Motor neuron (in vitro differentiated cells): ENCODE data around the gene PLIN4. TPM values are rescaled to one million over a fixed set of nuclear protein-coding genes. Genes with fewer than 3 reads are reported as not detected.

ENCODE experiments used
- ATAC-seq, 8 experiments: fragments of 200-7000 bp; cut with Tn5 transposase; replicated peaks in 6 of 8; 2 replicates each; pipeline ENCODE4 v1.8.0; 2021; ENCODE audit warnings: mild to moderate bottlenecking in 8 of 8, moderate library complexity in 8 of 8
- H3K27ac ChIP-seq, 2 donors: fragments of 250-450 bp; sonication (Bioruptor Pico); 2 replicates each; pipeline ENCODE4 v1.9.0; 2021; ENCODE audit warnings: antibody characterized with exemption in 2 of 2, mild to moderate bottlenecking in 2 of 2, moderate library complexity in 1 of 2
- H3K4me1 ChIP-seq, 2 donors: fragments of 250-450 bp; sonication (Bioruptor Pico); replicated peaks in 1 of 2; 2 replicates each; pipeline ENCODE4 v1.6.1; 2021; ENCODE audit warnings: antibody characterized with exemption in 2 of 2, mild to moderate bottlenecking in 2 of 2, moderate library complexity in 1 of 2
- H3K4me3 ChIP-seq, 5 donors: fragments of 250-450 bp; sonication (Bioruptor Pico); 2 replicates each; pipeline ENCODE4 v1.9.0; 2021; ENCODE audit warnings: antibody characterized with exemption in 5 of 5, mild to moderate bottlenecking in 5 of 5, moderate library complexity in 4 of 5
- WGBS, 10 experiments: fragments of 450-650 bp; shearing (Covaris generic); methylation state at CpG; one replicate each; pipeline ENCODE4 v1.0.0; 2022; 5-methylcytosine and 5-hydroxymethylcytosine counted together
- in situ Hi-C, 9 experiments: fragments of 400-800 bp; cut with MboI; loops; one replicate each; pipeline ENCODE4 v1.15.0; 2021; ENCODE audit warnings: low sequenced_read_pairs in 9 of 9, low pct_unique_long_range_greater_than_20kb in 2 of 9; ENCODE audit not compliant: unreplicated experiment in 9 of 9
- total RNA-seq, 8 experiments: library from RNA; unstranded; fragments of 300-600 nt; gene quantifications; 2 replicates each; pipeline versions ENCODE4 v1.2.3 to v1.2.4, GENCODE V29; 2022

PLIN4 gene
- total RNA-seq, 8 experiments from 2014 or later = 0.11 to 1.1 (median 0.50) TPM

DNA sequence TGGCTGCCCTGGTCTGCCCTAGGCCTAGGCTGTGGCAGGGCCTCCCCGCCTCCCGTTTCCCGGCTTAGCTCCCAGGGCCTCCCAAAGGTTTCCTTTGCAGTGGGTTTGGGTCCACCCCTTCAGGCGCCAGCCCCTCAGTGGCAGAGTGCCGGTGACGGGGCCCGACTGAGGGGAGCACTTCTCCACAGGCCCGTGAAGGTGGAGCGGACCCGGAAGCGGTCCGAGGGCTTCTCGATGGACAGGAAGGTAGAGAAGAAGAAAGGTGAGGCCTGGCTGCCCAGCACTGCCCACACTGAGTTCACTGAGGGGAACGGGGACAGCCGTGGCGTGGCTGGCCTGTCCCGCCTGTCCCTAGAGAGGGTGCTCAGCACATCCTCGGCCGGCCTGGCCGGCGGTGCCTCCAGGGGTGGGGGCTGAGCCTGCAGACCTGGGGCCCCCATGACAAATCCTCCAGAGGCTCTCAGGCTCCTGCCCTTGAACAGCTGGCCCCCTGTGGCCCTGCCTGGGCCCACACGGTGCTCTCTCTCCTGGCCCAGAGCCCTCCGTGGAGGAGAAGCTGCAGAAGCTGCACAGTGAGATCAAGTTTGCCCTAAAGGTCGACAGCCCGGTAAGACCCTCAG lies 20.4 kb downstream of the PLIN4 start:
- Histone ChIP-seq H3K4me3 (no peak overlapping the region), H3K4me1 (no peaks in the 10 kb centered on the region), H3K27ac (no peak overlapping the region)
- WGBS, 10 experiments = 87 to 97% methylated on average over 4 to 9 of the region's 25 CpGs; no CpG with 5 or more reads in 8 of the 10 experiments
- in situ Hi-C loops = no loop called here
- no peak for ATAC-seq

DNA sequence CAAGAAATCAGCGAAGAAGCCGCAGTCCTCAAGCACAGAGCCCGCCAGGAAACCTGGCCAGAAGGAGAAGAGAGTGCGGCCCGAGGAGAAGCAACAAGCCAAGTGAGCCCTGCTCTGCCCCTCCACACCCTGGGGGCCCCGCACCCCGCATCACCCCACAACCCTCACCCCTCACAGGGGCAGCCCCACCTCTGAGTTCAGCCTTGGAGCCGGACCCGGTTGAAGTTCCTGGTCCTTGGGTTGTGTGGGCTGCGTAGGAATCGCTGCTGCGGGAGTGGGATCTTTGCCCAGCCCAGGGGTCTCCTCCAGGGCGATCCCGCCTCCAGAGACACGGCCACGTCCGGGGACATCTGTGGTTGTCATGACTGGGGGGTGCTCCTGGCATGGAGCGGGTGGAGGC lies 22.0 kb downstream of the PLIN4 start:
- ATAC-seq = peak in 1 of 8 experiments; percentile 5
- in situ Hi-C loops = no loop called here
- WGBS, 10 experiments = 80 to 100% methylated on average over 1 to 2 of the region's 18 CpGs; no CpG with 5 or more reads in 8 of the 10 experiments
- no peak overlapping the region for H3K27ac ChIP-seq
- H3K4me3 ChIP-seq = no peak overlapping the region
- H3K4me1 ChIP-seq = no peaks in the 10 kb centered on the region

DNA sequence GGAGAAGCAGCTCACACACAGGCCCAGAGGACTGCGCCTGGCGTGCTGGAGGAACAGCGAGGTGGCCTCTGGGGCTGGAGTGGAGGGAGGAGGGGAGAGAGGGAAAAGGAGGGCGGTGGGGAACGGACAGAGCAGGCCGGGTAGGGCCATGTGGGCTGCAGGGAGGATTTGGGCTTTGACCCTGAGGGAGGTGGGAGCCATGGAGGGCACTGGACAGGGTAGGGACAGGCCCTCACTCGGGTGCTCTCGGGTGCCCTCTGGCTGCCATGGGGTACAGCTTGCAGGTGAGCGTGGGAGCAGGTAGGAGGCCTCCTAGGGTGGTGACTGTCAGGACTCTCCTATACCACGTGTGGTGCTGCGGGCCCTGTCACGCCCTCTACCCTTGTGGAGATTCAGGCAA lies 22.8 kb downstream of the PLIN4 start:
- H3K4me3 ChIP-seq = no peak overlapping the region
- in situ Hi-C loops = no loop called here
- H3K4me1 ChIP-seq = no peaks in the 10 kb centered on the region
- H3K27ac ChIP-seq = no peak overlapping the region
- ATAC-seq = peak in 5 of 8 experiments; percentile 14 to 36 (median 29)
- WGBS, 10 experiments = no CpG with 5 or more reads among the region's 12 CpGs

DNA sequence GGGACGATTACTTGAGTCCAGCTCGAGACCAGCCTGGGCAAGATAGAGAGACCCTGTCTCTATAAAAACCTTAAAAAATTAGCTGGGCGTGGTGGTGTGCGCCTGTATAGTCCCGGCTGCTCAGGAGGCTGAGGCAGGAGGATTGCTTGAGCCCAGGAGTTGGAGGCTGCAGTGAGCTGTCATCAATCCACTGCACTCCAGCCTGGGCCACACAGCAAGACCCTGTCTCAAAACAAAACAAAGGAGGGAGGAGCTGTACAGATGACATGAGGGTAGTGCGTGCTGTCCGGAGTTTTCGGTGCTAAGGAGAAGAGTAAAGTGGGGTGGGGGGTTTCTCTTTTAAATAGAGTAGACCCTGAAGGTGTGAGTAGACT lies 23.6 kb downstream of the PLIN4 start:
- WGBS, 10 experiments = 90 to 100% (median 98%) methylated on average over 1 to 5 of the region's 8 CpGs; no CpG with 5 or more reads in 6 of the 10 experiments
- in situ Hi-C loops = no loop called here
- no peak for ATAC-seq
- Histone ChIP-seq H3K27ac (no peak overlapping the region), H3K4me1 (no peaks in the 10 kb centered on the region), H3K4me3 (no peak overlapping the region)

DNA sequence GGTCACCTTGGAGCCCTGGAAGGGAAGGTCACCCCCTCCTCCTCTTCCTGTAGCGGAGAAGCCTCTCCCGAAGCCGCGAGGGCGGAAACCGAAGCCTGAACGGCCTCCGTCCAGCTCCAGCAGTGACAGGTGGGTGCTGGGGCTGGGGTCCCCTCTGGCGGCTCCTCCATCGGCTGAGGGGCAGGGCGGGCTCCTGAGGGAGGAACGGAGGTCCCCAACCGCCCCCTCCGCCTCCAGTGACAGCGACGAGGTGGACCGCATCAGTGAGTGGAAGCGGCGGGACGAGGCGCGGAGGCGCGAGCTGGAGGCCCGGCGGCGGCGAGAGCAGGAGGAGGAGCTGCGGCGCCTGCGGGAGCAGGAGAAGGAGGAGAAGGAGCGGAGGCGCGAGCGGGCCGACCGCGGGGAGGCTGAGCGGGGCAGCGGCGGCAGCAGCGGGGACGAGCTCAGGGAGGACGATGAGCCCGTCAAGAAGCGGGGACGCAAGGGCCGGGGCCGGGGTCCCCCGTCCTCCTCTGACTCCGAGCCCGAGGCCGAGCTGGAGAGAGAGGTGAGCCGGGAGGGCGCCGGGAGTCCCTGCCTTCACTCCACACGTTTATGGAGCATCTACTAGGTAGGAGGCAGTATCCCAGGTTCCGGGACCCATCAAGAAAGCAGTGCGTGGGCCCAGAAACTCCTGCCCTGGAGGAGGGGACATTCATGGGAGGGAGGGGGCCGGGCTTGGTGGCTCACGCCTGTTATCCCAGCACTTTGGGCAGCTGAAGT lies 24.2 kb downstream of the PLIN4 start:
- no peak overlapping the region for H3K4me3 ChIP-seq
- no peak overlapping the region for H3K27ac ChIP-seq
- no peaks in the 10 kb centered on the region for H3K4me1 ChIP-seq
- ATAC-seq = no peak
- in situ Hi-C loops = no loop called here
- 90 to 99% (median 94%) methylated on average over 6 to 24 of the region's 61 CpGs; no CpG with 5 or more reads in 6 of the 10 experiments for WGBS, 10 experiments

DNA sequence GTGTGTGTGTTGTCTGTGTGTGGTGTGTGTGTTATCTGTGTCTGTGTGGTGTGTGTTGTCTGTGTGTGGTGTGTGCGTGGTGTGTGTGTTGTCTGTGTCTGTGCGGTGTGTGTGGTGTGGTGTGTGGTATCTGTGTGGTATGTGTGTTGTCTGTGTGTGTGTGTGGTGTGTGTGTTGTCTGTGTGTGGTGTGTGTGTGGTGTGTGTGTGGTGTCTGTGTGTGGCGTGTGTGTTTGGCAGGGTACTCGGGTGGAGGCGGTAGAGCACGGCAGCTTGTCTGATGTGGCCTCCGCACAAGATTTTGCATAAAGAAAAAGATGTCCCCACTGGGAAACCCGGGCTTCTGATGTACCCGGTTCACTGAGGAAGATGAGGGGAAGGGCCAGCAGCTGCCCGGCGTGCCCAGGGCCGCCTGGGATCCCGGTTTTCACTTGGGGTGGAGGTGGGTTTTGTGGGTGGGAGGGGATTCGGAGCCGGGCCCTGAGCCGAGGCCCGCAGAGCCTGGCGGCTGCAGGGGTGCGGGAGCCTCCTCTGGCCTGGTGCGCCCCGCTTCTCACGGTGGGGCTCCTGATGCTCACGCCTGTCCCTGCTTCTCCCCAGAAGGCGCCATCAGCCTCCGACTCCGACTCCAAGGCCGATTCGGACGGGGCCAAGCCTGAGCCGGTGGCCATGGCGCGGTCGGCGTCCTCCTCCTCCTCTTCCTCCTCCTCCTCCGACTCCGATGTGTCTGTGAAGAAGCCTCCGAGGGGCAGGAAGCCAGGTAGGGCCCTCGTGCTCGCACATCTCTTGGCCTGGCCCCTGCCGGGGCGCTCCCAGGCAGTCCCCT lies 25.0 kb downstream of the PLIN4 start:
- WGBS, 10 experiments = 95 to 100% (median 100%) methylated on average over 1 to 9 of the region's 41 CpGs; no CpG with 5 or more reads in 5 of the 10 experiments
- Histone ChIP-seq H3K4me3 (no peak overlapping the region), H3K4me1 (no peaks in the 10 kb centered on the region), H3K27ac (no peak overlapping the region)
- no peak for ATAC-seq
- in situ Hi-C loops = no loop called here

DNA sequence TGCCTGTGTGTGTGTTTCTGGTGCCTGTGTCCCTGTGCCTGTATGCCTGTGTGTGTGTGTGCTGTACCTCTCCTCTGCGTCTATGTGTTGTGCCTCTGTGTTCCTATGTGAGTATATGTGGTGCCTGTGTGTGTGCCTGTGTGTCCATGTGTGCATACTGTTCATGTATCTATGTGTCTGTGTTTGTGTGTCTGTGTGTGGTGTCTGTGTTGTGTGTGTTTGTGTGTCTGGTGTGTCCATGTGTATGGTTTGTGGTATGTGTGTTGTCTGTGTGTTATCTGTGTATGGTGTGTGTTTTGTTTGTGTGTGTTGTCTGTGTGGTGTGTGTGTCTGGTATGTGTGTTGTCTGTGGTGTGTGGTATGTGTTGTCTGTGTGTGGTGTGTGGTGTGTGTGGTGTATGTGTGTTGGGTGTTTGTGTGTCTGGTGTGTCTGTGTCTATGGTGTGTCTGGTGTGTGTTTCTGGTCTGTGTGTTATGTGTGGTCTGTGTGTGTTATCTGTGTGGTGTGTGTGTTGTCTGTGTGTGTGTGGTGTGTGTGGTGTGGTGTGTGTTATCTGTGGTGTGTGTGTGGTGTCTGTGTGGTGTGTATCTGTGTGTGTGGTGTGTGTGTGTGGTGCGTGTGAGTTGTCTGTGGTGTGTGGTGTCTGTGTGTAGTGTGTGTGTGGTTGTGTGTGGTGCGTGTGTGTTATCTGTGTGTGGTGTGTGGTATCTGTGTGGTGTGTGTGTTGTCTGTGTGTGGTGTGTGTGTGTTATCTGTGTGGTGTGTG lies 25.8 kb downstream of the PLIN4 start:
- WGBS, 10 experiments = 100% methylated on average over 1 to 3 of the region's 3 CpGs; no CpG with 5 or more reads in 6 of the 10 experiments
- Histone ChIP-seq H3K4me1 (no peaks in the 10 kb centered on the region), H3K4me3 (no peak overlapping the region), H3K27ac (no peak overlapping the region)
- ATAC-seq = no peak
- in situ Hi-C loops = no loop called here

DNA sequence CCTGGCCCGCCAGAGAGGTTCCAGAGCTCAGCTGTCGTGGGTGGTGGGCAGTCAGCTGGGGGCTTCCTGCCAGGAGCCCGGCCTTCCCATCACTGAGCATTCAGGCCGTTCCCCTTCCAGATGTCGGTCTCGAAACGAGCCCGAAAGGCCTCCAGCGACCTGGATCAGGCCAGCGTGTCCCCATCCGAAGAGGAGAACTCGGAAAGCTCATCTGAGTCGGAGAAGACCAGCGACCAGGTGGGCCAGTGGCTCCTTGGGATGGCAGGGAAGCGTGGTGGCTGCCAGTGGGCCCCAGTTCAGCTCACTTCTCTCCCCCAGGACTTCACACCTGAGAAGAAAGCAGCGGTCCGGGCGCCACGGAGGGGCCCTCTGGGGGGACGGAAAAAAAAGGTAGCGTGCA lies 26.8 kb downstream of the PLIN4 start:
- Histone ChIP-seq H3K27ac (no peak overlapping the region), H3K4me1 (no peaks in the 10 kb centered on the region), H3K4me3 (no peak overlapping the region)
- ATAC-seq = no peak
- 100% methylated on average over 1 of the region's 21 CpGs; no CpG with 5 or more reads in 9 of the 10 experiments for WGBS, 10 experiments
- in situ Hi-C loops = no loop called here

DNA sequence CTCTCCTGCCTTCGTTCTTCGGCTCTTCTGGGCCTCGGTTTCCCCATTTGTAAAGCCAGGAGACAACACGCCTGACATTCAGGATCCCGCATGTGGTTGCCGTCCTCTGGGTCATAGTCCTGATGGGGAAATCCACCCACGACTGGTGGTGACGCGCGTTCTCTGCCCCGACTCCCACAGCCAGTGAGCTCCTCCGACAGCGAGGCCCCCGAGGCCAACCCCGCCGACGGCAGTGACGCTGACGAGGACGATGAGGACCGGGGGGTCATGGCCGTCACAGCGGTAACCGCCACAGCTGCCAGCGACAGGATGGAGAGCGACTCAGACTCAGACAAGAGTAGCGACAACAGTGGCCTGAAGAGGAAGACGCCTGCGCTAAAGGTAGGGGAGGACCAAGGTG lies 29.8 kb downstream of the PLIN4 start:
- Histone ChIP-seq H3K27ac (no peak overlapping the region), H3K4me1 (no peaks in the 10 kb centered on the region), H3K4me3 (no peak overlapping the region)
- WGBS, 10 experiments = 96 to 100% (median 100%) methylated on average over 1 to 13 of the region's 29 CpGs; no CpG with 5 or more reads in 6 of the 10 experiments
- in situ Hi-C loops = no loop called here
- no peak for ATAC-seq

DNA sequence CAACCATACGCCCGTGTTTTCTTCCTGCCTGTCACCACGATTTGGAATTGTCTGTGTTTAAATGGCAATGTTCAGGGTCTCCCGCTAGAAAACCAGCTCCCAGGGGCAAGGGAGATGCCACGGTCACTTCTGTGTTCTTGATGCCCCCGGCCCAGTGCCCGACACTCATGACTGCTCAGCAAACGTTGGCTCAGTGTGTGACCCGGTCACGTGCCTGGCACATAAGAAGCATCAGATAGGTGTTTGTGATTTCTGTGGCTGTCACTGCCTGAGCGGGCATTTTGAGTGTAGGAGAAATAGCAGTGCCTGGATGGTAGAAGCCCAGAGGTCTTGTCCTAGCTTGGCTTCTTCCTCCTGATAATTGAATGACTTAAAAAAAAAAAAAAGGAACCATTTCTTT lies 30.7 kb downstream of the PLIN4 start:
- Histone ChIP-seq H3K4me1 (no peaks in the 10 kb centered on the region), H3K27ac (no peak overlapping the region), H3K4me3 (no peak overlapping the region)
- no peak for ATAC-seq
- in situ Hi-C loops = no loop called here
- 87 to 100% (median 100%) methylated on average over 1 to 7 of the region's 11 CpGs; no CpG with 5 or more reads in 4 of the 10 experiments for WGBS, 10 experiments

DNA sequence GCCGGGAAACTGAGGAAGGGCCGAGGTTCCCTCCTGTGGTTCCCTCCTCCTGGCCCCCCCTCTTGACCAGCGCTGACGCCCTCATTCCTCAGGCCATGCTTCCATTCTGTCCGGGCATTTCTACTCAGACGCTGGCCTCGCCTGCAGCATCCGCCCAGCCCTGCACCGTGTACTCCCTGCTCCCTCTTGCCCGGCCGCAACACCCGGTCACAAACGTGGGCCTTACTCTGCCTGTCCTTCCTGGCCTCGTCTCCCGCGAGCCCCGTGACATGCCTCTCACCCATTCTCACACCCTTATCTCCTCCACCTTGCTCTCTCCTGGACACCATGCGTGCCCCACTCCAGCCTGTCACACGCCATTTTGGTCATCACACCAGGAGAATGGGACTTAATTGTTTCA lies 34.9 kb downstream of the PLIN4 start:
- Histone ChIP-seq H3K4me1 (no peaks in the 10 kb centered on the region), H3K27ac (no peak overlapping the region), H3K4me3 (no peak overlapping the region)
- peak in 4 of 8 experiments; percentile 23 to 32 (median 26) for ATAC-seq
- 88 to 100% (median 93%) methylated on average over 2 to 12 of the region's 19 CpGs; no CpG with 5 or more reads in 2 of the 10 experiments for WGBS, 10 experiments
- in situ Hi-C loops = no loop called here

DNA sequence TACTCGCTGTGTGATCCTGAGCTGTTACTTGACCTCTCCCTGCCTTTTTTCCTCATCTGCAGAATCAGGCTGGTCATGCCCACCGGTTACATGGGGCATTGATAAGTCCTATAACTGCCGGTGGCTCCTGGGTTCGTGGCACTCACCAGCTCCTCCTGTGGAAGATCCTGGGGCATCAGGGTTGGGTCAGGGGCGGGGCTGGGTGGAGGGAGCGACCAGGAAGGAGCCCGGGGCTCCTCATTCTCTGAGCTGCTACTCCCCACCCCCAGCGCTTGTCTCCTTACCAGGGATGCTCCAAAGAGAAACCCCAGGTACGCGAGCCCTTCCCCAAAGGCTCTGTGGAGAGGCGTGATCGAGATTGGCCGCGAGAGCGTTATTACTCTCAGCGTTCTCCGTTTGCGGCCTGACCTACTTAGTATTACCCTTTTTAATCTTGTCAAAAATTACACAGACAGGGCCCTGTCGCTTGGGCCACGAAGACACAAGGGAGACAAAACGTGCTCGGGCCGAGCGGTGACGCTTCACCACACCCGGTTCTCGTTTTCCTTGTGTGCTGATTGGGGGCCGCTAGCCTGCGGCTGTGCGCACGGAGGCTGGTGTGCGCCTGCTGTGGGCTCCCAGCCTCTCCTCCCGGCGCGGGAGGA lies 35.4 kb downstream of the PLIN4 start:
- H3K4me3 ChIP-seq = no peak overlapping the region
- H3K4me1 ChIP-seq = no peaks in the 10 kb centered on the region
- no peak overlapping the region for H3K27ac ChIP-seq
- in situ Hi-C loops = no loop called here
- 60 to 100% (median 97%) methylated on average over 1 to 14 of the region's 35 CpGs; no CpG with 5 or more reads in 1 of the 10 experiments for WGBS, 10 experiments
- ATAC-seq = peak in 3 of 8 experiments; percentile 15 to 19 (median 16)
